HG03025 (cell line): ENCODE data around the gene ARID1B.

ENCODE experiments used
- ATAC-seq: cut with Tn5 transposase; IDR thresholded peaks from one replicate; pipeline ENCODE4 v1.9.1; 2021; ENCODE audit warnings: mild to moderate bottlenecking, moderate library complexity; ENCODE audit not compliant: unreplicated experiment, low FRiP score

ARID1B gene

GRCh38 chr6:156822747-156823206 lies 45.6 kb downstream of the ARID1B start:
- no peak for ATAC-seq

- ATAC-seq: no peak
These were observed 47.0 kb downstream of the ARID1B start for GRCh38 chr6:156824142-156824541.

- no peak for ATAC-seq
These were observed 48.3 kb downstream of the ARID1B start for GRCh38 chr6:156825475-156825874.

- no peak for ATAC-seq
These were observed 49.2 kb downstream of the ARID1B start for GRCh38 chr6:156826290-156826955.

GRCh38 chr6:156827382-156827781 lies 50.2 kb downstream of the ARID1B start:
- no peak for ATAC-seq

GRCh38 chr6:156828280-156828703 lies 51.1 kb downstream of the ARID1B start:
- no peak for ATAC-seq

- ATAC-seq: no peak
These were observed 52.9 kb downstream of the ARID1B start for GRCh38 chr6:156830126-156830525.

- no peak for ATAC-seq
These were observed 55.1 kb downstream of the ARID1B start for GRCh38 chr6:156832231-156832647.

GRCh38 chr6:156832669-156833068 lies 55.5 kb downstream of the ARID1B start:
- ATAC-seq: no peak

GRCh38 chr6:156833755-156834154 lies 56.6 kb downstream of the ARID1B start:
- no peak for ATAC-seq

- ATAC-seq: no peak
These were observed 62.0 kb downstream of the ARID1B start for GRCh38 chr6:156839129-156839528.

- ATAC-seq: no peak
These were observed 62.4 kb downstream of the ARID1B start for GRCh38 chr6:156839591-156840001.

GRCh38 chr6:156840136-156840535 lies 63.0 kb downstream of the ARID1B start:
- ATAC-seq: no peak

- ATAC-seq: no peak
These were observed 63.4 kb downstream of the ARID1B start for GRCh38 chr6:156840606-156841005.

GRCh38 chr6:156841508-156841907 lies 64.3 kb downstream of the ARID1B start:
- no peak for ATAC-seq

- no peak for ATAC-seq
These were observed 65.5 kb downstream of the ARID1B start for GRCh38 chr6:156842598-156843250.

GRCh38 chr6:156844089-156844488 lies 66.9 kb downstream of the ARID1B start:
- no peak for ATAC-seq

- no peak for ATAC-seq
These were observed 68.4 kb downstream of the ARID1B start for GRCh38 chr6:156845454-156846155.

- no peak for ATAC-seq
These were observed 69.8 kb downstream of the ARID1B start for GRCh38 chr6:156846845-156847599.

GRCh38 chr6:156848123-156848522 lies 70.9 kb downstream of the ARID1B start:
- no peak for ATAC-seq

- no peak for ATAC-seq
These were observed 71.4 kb downstream of the ARID1B start for GRCh38 chr6:156848533-156848932.
